Stimulated activated CD8-positive, alpha-beta memory T cell treated with anti-CD3 and anti-CD28 coated beads, Interleukin-15, amount 100 ng/mL, for 24 hours (primary cell): ENCODE data around the gene TTC33.
"Not testable (repeated sequence)": the region's sequence is repeated elsewhere in the genome, so short reads cannot be mapped to it uniquely, and the experiment has no call there.

Experiments used
- DNase-seq: peaks from one replicate; pipeline ENCODE4 v3.0.0-alpha.2; 2020; ENCODE audit warnings: low read depth

The TTC33 gene

GRCh38 chr5:40755407-40756365 is at the start of gene TTC33:
Gene TTC33 (minus strand): TSS chr5:40755961. CDS start chr5:40747018, 8,943 bp downstream.
- DNase-seq: peak; percentile 83

GRCh38 chr5:40801771-40802562 is 46.2 kb upstream of the TTC33 start:
- DNase-seq: no peak

- no peak for DNase-seq
These were observed 43.5 kb upstream of the TTC33 start for GRCh38 chr5:40799258-40799657.

- DNase-seq: no peak
These were observed 43.0 kb upstream of the TTC33 start for GRCh38 chr5:40798801-40799210.

- peak; percentile 67 for DNase-seq
These were observed 42.4 kb upstream of the TTC33 start, which contains the start of gene PRKAA1 for GRCh38 chr5:40798012-40798800. Gene PRKAA1 (minus strand): TSS chr5:40798374. CDS start chr5:40798189, 185 bp downstream.

- DNase-seq: peak; percentile 48
These were observed 41.7 kb upstream of the TTC33 start for GRCh38 chr5:40797273-40798011.

GRCh38 chr5:40796487-40796889 is 40.7 kb upstream of the TTC33 start:
- DNase-seq: no peak

GRCh38 chr5:40794877-40795276 is 39.1 kb upstream of the TTC33 start:
- DNase-seq: not testable (repeated sequence)

GRCh38 chr5:40794340-40794739 is 38.6 kb upstream of the TTC33 start:
- DNase-seq: not testable (repeated sequence)

GRCh38 chr5:40792691-40793090 is 36.9 kb upstream of the TTC33 start:
- DNase-seq: not testable (repeated sequence)

GRCh38 chr5:40791715-40792139 is 36.0 kb upstream of the TTC33 start:
- no peak for DNase-seq

GRCh38 chr5:40790947-40791593 is 35.3 kb upstream of the TTC33 start:
- DNase-seq: no peak

- not testable (repeated sequence) for DNase-seq
These were observed 33.2 kb upstream of the TTC33 start for GRCh38 chr5:40788941-40789340.

- no peak for DNase-seq
These were observed 32.2 kb upstream of the TTC33 start for GRCh38 chr5:40787986-40788385.

GRCh38 chr5:40786664-40787063 is 30.9 kb upstream of the TTC33 start:
- not testable (repeated sequence) for DNase-seq

GRCh38 chr5:40784916-40785315 is 29.2 kb upstream of the TTC33 start:
- no peak for DNase-seq

- no peak for DNase-seq
These were observed 28.4 kb upstream of the TTC33 start for GRCh38 chr5:40784027-40784653.

GRCh38 chr5:40781843-40782409 is 26.2 kb upstream of the TTC33 start:
- no peak for DNase-seq

GRCh38 chr5:40780858-40781257 is 25.1 kb upstream of the TTC33 start:
- DNase-seq: no peak

- DNase-seq: no peak
These were observed 24.4 kb upstream of the TTC33 start for GRCh38 chr5:40780199-40780598.
